Embryonic facial prominence (tissue), 1 donor: ENCODE measurements around the gene GLRX5.

Experiments
- DNase-seq: peaks from one replicate; pipeline ENCODE4 v3.0.0-alpha.2; 2016; ENCODE audit errors: extremely low spot score

GLRX5 gene

GRCh38 chr14:95536036-95536593 is 1.3 kb downstream of the GLRX5 start:
- DNase-seq = no peak

- no peak for DNase-seq
Measured at GRCh38 chr14:95536671-95537070, 1.8 kb downstream of the GLRX5 start.

- no peak for DNase-seq
Measured at GRCh38 chr14:95537298-95538089, 2.6 kb downstream of the GLRX5 start.

- no peak for DNase-seq
Measured at GRCh38 chr14:95538801-95539509, 4.1 kb downstream of the GLRX5 start.

GRCh38 chr14:95540236-95540855 is 5.5 kb downstream of the GLRX5 start:
- no peak for DNase-seq

GRCh38 chr14:95541346-95541745 is 6.5 kb downstream of the GLRX5 start:
- DNase-seq = no peak

- no peak for DNase-seq
Measured at GRCh38 chr14:95541932-95542930, 7.4 kb downstream of the GLRX5 start.

- DNase-seq = no peak
Measured at GRCh38 chr14:95543021-95543420, 8.2 kb downstream of the GLRX5 start.

- DNase-seq = no peak
Measured at GRCh38 chr14:95544588-95544987, 9.7 kb downstream of the GLRX5 start.

GRCh38 chr14:95545515-95546168 is 10.8 kb downstream of the GLRX5 start:
- DNase-seq = no peak

- no peak for DNase-seq
Measured at GRCh38 chr14:95547272-95547625, 12.4 kb downstream of the GLRX5 start.

GRCh38 chr14:95547626-95548327 is 12.9 kb downstream of the GLRX5 start:
- no peak for DNase-seq

GRCh38 chr14:95548328-95548929 is 13.6 kb downstream of the GLRX5 start:
- no peak for DNase-seq

- no peak for DNase-seq
Measured at GRCh38 chr14:95549656-95550585, 15.1 kb downstream of the GLRX5 start.

- no peak for DNase-seq
Measured at GRCh38 chr14:95551435-95551834, 16.6 kb downstream of the GLRX5 start.

GRCh38 chr14:95553141-95553540 is 18.3 kb downstream of the GLRX5 start:
- no peak for DNase-seq

GRCh38 chr14:95555053-95555452 is 20.2 kb downstream of the GLRX5 start:
- no peak for DNase-seq

- DNase-seq = no peak
Measured at GRCh38 chr14:95557291-95557690, 22.4 kb downstream of the GLRX5 start.

- DNase-seq = no peak
Measured at GRCh38 chr14:95557832-95558231, 23.0 kb downstream of the GLRX5 start.
